Endometrium (tissue), 2 donors: ENCODE results near the gene SYCN.

ENCODE experiments used
- FAIRE-seq: peaks from 2 replicates; lab custom pipeline; 2012; peaks lifted over from hg19 to GRCh38; lab: Jason Lieb, UNC
- donor health status: control.
- donor health status: control.

The SYCN gene

GRCh38 chr19:39171479-39172465 lies 32.3 kb downstream of the SYCN start:
- no peak for FAIRE-seq

GRCh38 chr19:39170386-39171231 lies 33.5 kb downstream of the SYCN start:
- FAIRE-seq: no peak

GRCh38 chr19:39169143-39169810 lies 34.8 kb downstream of the SYCN start:
- FAIRE-seq: no peak

- FAIRE-seq: no peak
Measured at GRCh38 chr19:39168258-39169142, 35.6 kb downstream of the SYCN start.

GRCh38 chr19:39167461-39168257 lies 36.4 kb downstream of the SYCN start:
- no peak for FAIRE-seq

- no peak for FAIRE-seq
Measured at GRCh38 chr19:39166571-39167391, 37.3 kb downstream of the SYCN start.

- FAIRE-seq: no peak
Measured at GRCh38 chr19:39165857-39166256, 38.2 kb downstream of the SYCN start.

- no peak for FAIRE-seq
Measured at GRCh38 chr19:39164289-39164688, 39.8 kb downstream of the SYCN start.

GRCh38 chr19:39163621-39164020 lies 40.4 kb downstream of the SYCN start:
- FAIRE-seq: no peak

GRCh38 chr19:39162441-39163043 lies 41.5 kb downstream of the SYCN start:
- FAIRE-seq: no peak

- FAIRE-seq: no peak
Measured at GRCh38 chr19:39160889-39161672, 43.0 kb downstream of the SYCN start.

- FAIRE-seq: no peak
Measured at GRCh38 chr19:39160523-39160861, 43.6 kb downstream of the SYCN start.

- no peak for FAIRE-seq
Measured at GRCh38 chr19:39158646-39159260, 45.3 kb downstream of the SYCN start.

- FAIRE-seq: no peak
Measured at GRCh38 chr19:39157997-39158389, 46.1 kb downstream of the SYCN start.

GRCh38 chr19:39157275-39157996 lies 46.6 kb downstream of the SYCN start:
- FAIRE-seq: no peak

GRCh38 chr19:39156326-39157230 lies 47.5 kb downstream of the SYCN start:
- FAIRE-seq: no peak
